ENCODE measurements around the gene SLC1A4.
"Not testable (repeated sequence)": the region's sequence is repeated elsewhere in the genome, so short reads cannot be mapped to it uniquely, and the experiment has no call there.

SLC1A4 gene

GRCh38 chr2:65000644-65001043 lies 11.4 kb downstream of the SLC1A4 start:
- no peak overlapping the region for H3K4me3 ChIP-seq (replicated peaks in 1 of 2; ENCODE audit: low read depth in 2 of 2, low read length in 2 of 2)
- no peak for DNase-seq (ENCODE audit: low read depth in 2 of 2)
- TF ChIP-seq CTCF (IDR thresholded peaks at IDR 0.05; ENCODE audit: low read depth, low read length) = no peak

GRCh38 chr2:65003037-65003436 lies 13.8 kb downstream of the SLC1A4 start:
- no peak for TF ChIP-seq CTCF (IDR thresholded peaks at IDR 0.05; ENCODE audit: low read depth, low read length)
- no peak overlapping the region for H3K4me3 ChIP-seq (replicated peaks in 1 of 2; ENCODE audit: low read depth in 2 of 2, low read length in 2 of 2)
- DNase-seq (ENCODE audit: low read depth in 2 of 2) = no peak

DNA sequence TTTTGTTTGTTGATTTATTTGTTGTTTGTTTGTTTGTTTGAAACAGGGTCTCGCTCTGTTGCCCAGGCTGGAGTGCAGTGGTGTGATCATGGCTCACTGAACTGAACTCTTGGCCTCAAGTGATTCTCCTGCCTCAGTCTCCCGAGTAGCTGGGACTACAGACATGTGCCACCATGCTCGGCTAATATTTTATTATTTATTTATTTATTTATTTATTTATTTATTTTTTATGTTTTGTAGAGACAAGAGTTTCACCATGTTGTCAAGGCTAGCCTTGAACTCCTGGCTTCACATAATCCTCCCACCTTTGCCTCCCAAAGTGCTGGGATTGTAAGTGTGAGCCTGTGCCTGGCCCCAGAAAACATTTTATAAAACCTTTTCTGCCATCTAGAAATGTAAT lies 15.0 kb downstream of the SLC1A4 start:
- DNase-seq (ENCODE audit: low read depth in 2 of 2); H3K4me3 ChIP-seq (replicated peaks in 1 of 2; ENCODE audit: low read depth in 2 of 2, low read length in 2 of 2): not testable (repeated sequence)

GRCh38 chr2:65013776-65014175 lies 24.6 kb downstream of the SLC1A4 start:
- no peak overlapping the region for H3K4me3 ChIP-seq (replicated peaks in 1 of 2; ENCODE audit: low read depth in 2 of 2, low read length in 2 of 2)
- TF ChIP-seq CTCF (IDR thresholded peaks at IDR 0.05; ENCODE audit: low read depth, low read length) = no peak
- DNase-seq (ENCODE audit: low read depth in 2 of 2) = no peak

- no peak for DNase-seq (ENCODE audit: low read depth in 2 of 2)
- no peak for TF ChIP-seq CTCF (IDR thresholded peaks at IDR 0.05; ENCODE audit: low read depth, low read length)
- no peak overlapping the region for H3K4me3 ChIP-seq (replicated peaks in 1 of 2; ENCODE audit: low read depth in 2 of 2, low read length in 2 of 2)
Observed at GRCh38 chr2:65015731-65016130, 26.5 kb downstream of the SLC1A4 start.

DNA sequence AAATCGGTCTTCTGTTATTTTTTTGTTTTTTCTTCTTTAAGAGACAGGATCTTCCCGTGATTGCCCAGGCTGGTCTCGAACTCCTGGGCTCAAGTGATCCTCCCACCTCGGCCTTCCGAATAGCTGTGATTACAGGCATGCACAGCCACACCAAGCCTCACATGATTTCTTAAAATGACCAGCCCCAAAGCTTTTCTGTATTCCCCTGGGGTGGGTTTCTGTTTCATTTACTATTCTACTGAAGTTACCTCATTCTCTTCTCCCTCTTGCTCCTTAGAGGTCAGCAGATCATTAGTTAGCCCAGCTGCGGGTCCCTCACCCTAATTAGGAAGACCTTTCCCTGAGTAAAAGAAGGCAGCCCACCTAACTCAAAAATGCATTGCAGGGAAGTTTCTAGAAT lies 27.6 kb downstream of the SLC1A4 start:
- no peak for DNase-seq (ENCODE audit: low read depth in 2 of 2)
- TF ChIP-seq CTCF (IDR thresholded peaks at IDR 0.05; ENCODE audit: low read depth, low read length) = no peak
- H3K4me3 ChIP-seq (replicated peaks in 1 of 2; ENCODE audit: low read depth in 2 of 2, low read length in 2 of 2) = no peak overlapping the region

DNA sequence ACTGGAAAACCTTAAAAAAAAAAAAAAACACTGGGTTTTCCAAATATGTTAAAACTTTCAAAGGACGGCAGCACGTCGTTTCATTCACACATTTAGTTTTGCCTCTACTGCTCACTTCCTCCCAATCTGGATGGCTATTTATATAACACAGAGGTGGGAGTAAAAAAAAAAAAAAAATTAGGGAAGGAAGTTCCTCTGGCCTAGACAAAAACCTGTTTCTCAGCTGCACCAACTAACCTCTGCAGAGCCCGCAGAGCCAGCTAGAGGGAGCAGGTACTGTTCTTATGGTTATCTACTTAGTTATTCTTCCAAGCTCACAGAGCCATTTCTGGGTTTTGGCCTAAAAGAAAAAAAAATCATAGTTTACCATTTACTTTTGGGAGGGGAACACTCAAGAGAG lies 28.1 kb downstream of the SLC1A4 start:
- TF ChIP-seq CTCF (IDR thresholded peaks at IDR 0.05; ENCODE audit: low read depth, low read length) = no peak
- no peak for DNase-seq (ENCODE audit: low read depth in 2 of 2)
- H3K4me3 ChIP-seq (replicated peaks in 1 of 2; ENCODE audit: low read depth in 2 of 2, low read length in 2 of 2) = no peak overlapping the region

Data from cardiac fibroblast (primary cell).